ENCODE data around the gene FYN. TPM values are rescaled to one million over a fixed set of nuclear protein-coding genes. Genes with fewer than 3 reads are reported as not detected.

The FYN gene
- total RNA-seq, 1 experiment from 2014 or later = 37.8 TPM

DNA sequence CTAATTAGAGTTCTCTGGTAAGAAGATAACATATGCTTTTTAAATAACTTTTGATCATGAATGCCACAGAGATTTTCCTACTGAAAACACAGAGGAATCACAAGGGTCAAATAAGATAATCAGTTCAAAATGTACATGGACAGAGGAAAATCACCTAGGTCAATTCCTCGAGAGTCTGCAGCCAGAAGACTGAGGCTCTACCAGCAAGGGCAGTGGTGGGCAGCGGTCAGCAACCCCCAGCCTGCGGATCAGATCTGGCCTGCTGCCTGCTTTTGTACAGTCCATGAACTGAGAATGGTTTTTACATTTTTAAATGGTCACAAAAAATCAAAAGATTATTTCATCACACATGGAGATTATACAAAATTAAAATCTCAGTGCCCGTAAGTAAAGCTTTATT is 79.0 kb downstream of the FYN start:
- H3K27me3 Mint-ChIP-seq (ENCODE audit: insufficient read depth, unreplicated experiment) = no peaks in the 10 kb centered on the region
- ChIA-PET POLR2A (no interaction called here), CTCF (no interaction called here)
- no peaks in the 10 kb centered on the region for H3K4me1 Mint-ChIP-seq (ENCODE audit: insufficient read depth, unreplicated experiment)
- H3K36me3 Mint-ChIP-seq (ENCODE audit: insufficient read depth, unreplicated experiment) = no peaks in the 10 kb centered on the region
- no TSS peak for BruUV-seq (replicated peaks)
- no peak for DNase-seq (ENCODE audit: unreplicated experiment)
- no peak overlapping the region for H3K27ac Mint-ChIP-seq (ENCODE audit: low read depth, unreplicated experiment)
- no peak for TF ChIP-seq CTCF (IDR thresholded peaks at IDR 0.05; ENCODE audit: unreplicated experiment)
- H3K4me3 Mint-ChIP-seq (ENCODE audit: unreplicated experiment) = no peak overlapping the region
- intact Hi-C loops (cut with micrococcal nuclease) = no loop called here
- H3K9me3 Mint-ChIP-seq (ENCODE audit: unreplicated experiment) = no peaks in the 10 kb centered on the region

DNA sequence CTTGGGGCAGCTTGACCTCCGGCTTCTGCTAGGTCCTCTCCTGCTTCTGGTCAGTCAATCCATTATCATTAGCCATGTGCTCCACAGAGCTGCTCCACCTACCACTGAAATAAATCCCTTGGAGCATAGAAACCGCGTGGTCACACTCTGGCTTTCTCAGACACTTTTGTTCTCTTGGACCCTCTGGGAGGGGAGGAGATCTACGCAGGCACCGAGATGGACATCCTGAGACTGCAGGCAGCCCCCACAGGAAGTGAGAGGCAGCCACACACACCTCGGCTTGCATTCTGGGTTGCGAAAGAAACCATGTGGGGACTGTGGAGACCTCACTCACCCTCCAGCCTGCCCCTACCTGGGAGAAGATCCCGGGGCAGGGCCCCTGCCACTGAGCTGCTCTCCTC is 79.5 kb downstream of the FYN start:
- TF ChIP-seq CTCF (IDR thresholded peaks at IDR 0.05; ENCODE audit: unreplicated experiment) = no peak
- H3K9me3 Mint-ChIP-seq (ENCODE audit: unreplicated experiment) = no peaks in the 10 kb centered on the region
- CTCF ChIA-PET = no interaction called here
- no peak overlapping the region for H3K27ac Mint-ChIP-seq (ENCODE audit: low read depth, unreplicated experiment)
- H3K27me3 Mint-ChIP-seq (ENCODE audit: insufficient read depth, unreplicated experiment) = no peaks in the 10 kb centered on the region
- BruUV-seq (replicated peaks) = no TSS peak
- no peaks in the 10 kb centered on the region for H3K36me3 Mint-ChIP-seq (ENCODE audit: insufficient read depth, unreplicated experiment)
- intact Hi-C loops (cut with micrococcal nuclease) = no loop called here
- H3K4me3 Mint-ChIP-seq (ENCODE audit: unreplicated experiment) = no peak overlapping the region
- POLR2A ChIA-PET = no interaction called here
- no peaks in the 10 kb centered on the region for H3K4me1 Mint-ChIP-seq (ENCODE audit: insufficient read depth, unreplicated experiment)
- no peak for DNase-seq (ENCODE audit: unreplicated experiment)

DNA sequence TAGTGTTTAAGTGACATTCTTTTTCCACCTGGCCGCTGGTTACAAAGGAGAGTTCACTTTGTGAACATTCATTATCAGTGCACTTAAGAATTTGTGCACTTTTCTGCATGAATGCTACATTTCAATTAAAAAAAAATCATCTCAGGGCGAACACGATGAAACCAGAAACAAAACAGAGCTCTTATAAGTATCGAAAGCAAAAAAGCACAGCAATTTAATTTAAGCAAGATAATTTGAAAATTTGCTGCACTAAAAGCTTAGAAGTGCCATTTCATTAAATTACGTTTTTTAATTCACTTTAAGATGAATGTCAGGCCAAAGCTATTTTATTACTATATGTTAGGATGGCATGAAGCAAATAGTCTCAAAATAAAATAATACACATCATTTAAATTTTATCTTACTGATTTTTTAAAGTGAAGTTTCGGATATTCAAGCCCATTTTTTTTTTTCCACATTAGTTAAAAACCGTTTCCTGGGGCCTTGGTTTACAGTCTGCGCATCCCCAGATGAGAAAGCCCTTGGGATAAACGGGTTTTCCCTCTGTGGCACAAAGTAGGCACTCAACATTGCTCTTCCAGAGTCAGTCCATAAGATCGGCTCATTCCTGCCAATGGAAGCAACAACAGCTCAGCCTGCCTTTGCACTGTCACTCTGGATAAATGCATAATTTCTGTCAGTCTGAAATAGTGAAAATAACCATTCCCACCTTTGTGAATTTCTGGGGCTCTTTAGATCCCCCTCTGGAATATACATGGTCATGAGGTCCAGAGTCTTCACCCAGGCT is 80.1 kb downstream of the FYN start:
- no peak for DNase-seq (ENCODE audit: unreplicated experiment)
- Mint-ChIP-seq H3K27me3 (ENCODE audit: insufficient read depth, unreplicated experiment) (no peaks in the 10 kb centered on the region), H3K27ac (ENCODE audit: low read depth, unreplicated experiment) (no peak overlapping the region), H3K4me3 (ENCODE audit: unreplicated experiment) (no peak overlapping the region), H3K9me3 (ENCODE audit: unreplicated experiment) (no peaks in the 10 kb centered on the region), H3K4me1 (ENCODE audit: insufficient read depth, unreplicated experiment) (no peaks in the 10 kb centered on the region), H3K36me3 (ENCODE audit: insufficient read depth, unreplicated experiment) (no peaks in the 10 kb centered on the region)
- BruUV-seq (replicated peaks) = no TSS peak
- CTCF ChIA-PET = no interaction called here
- intact Hi-C loops (cut with micrococcal nuclease) = no loop called here
- POLR2A ChIA-PET = interaction anchor here (0.7 kb wide), 1 partner anchor 193 kb away, joined by 3 read pairs; no protein-coding TSS in a partner anchor
- no peak for TF ChIP-seq CTCF (IDR thresholded peaks at IDR 0.05; ENCODE audit: unreplicated experiment)

DNA sequence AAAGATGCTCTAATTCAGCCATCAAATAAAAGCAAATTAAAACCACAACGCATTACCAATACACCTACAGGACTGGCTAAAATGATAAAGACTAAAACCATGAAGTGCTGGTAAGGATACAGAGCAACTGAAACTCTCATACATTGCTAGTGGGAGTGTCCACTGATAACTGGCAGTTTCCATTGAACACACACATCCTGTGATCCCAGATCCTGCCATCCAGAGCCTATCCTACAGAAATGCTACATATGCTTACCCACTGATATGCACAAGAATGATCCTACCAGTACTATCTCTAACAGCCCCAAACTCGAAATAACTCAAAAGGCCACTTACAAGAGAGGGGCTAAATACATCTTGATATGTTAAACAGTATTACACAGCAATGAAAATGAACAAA is 81.0 kb downstream of the FYN start:
- Mint-ChIP-seq H3K9me3 (ENCODE audit: unreplicated experiment) (no peaks in the 10 kb centered on the region), H3K27me3 (ENCODE audit: insufficient read depth, unreplicated experiment) (no peaks in the 10 kb centered on the region), H3K36me3 (ENCODE audit: insufficient read depth, unreplicated experiment) (no peaks in the 10 kb centered on the region), H3K4me1 (ENCODE audit: insufficient read depth, unreplicated experiment) (no peaks in the 10 kb centered on the region), H3K27ac (ENCODE audit: low read depth, unreplicated experiment) (no peak overlapping the region), H3K4me3 (ENCODE audit: unreplicated experiment) (no peak overlapping the region)
- DNase-seq (ENCODE audit: unreplicated experiment) = no peak
- BruUV-seq (replicated peaks) = no TSS peak
- TF ChIP-seq CTCF (IDR thresholded peaks at IDR 0.05; ENCODE audit: unreplicated experiment) = no peak
- ChIA-PET POLR2A (no interaction called here), CTCF (no interaction called here)
- intact Hi-C loops (cut with micrococcal nuclease) = no loop called here
